ENCODE measurements around the gene PSEN1.

DNA sequence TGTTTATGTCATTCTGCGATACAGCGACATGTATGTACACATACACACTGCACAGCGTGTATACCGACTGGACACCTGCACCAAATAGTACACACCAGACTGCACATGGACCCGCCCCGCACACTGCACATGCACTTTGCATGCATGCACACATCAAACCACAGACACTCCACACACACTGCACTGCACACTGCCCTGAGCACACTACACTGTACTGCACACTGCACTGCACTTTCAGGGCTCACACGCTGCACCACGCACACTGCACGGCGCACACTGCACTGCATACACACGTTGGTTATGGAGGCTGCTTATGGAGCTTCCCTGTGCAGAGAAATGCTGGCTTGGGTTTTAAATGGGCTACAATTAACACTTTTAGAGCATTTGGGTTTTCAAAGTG is 102.6 kb downstream of the PSEN1 start:
- TF ChIP-seq CTCF (IDR thresholded peaks at IDR 0.05; ENCODE audit: low read depth, low read length, poor library complexity, severe bottlenecking) (no peak), EZH2phosphoT487 (IDR thresholded peaks at IDR 0.05; ENCODE audit: borderline replicate concordance, low read length) (no peak)
